ENCODE data around the gene DUSP22. TPM values are rescaled to one million over a fixed set of nuclear protein-coding genes. Genes with fewer than 3 reads are reported as not detected.

Gene DUSP22
- total and polyA plus RNA-seq, 2 of the 8 experiments (the other 6 are each of a cell fraction or from before 2014, with no cell fraction given) = 15.5 to 32.4 TPM

GRCh38 chr6:311679-312220 is 19.5 kb downstream of the DUSP22 start:
- H3K4me1 ChIP-seq (replicated peaks in 1 of 4; ENCODE audit: control insufficient read depth in 3 of 4, insufficient read depth in 4 of 4, low read length in 3 of 4) = peaks cover 0 to 7% (median 3%) of the 10 kb centered on the region in 4 experiments; a peak in 6 of 7 replicates
- H3K56ac ChIP-seq (replicated peaks; ENCODE audit: insufficient read length, low read depth, low read length) = no peak overlapping the region
- no peak overlapping the region for H2BK20ac ChIP-seq (ENCODE audit: low read length)
- peak overlapping the region in 1 of 4 experiments; percentile 22; a peak in 1 of 7 replicates for H3K9ac ChIP-seq (replicated peaks in 1 of 4; ENCODE audit: extremely low read depth in 1 of 4, low read depth in 3 of 4, low read length in 3 of 4)
- no peaks in the 10 kb centered on the region; a peak in 2 of 7 replicates for H3K27me3 ChIP-seq (replicated peaks in 1 of 4; ENCODE audit: control insufficient read depth in 3 of 4, extremely low read depth in 1 of 4, insufficient read depth in 3 of 4, low read length in 3 of 4)
- peak overlapping the region in 1 of 2 experiments; percentile 14; a peak in 1 of 4 replicates for H3K4me2 ChIP-seq (ENCODE audit: insufficient read depth in 1 of 2, low read depth in 2 of 2, low read length in 2 of 2)
- H2BK15ac ChIP-seq (ENCODE audit: low read length) = no peak overlapping the region
- H4K20me1 ChIP-seq (replicated peaks in 1 of 2; ENCODE audit: control insufficient read depth in 1 of 2, insufficient read depth in 2 of 2, low read length in 2 of 2) = no peaks in the 10 kb centered on the region
- ChIA-PET POLR2A (ENCODE audit: partially characterized antibody) (no interaction called here), CTCF (ENCODE audit: partially characterized antibody) (interaction anchor here (0.6 to 4.0 kb wide), 3 partner anchors 11 to 1139 kb away, joined by 3 to 34 read pairs (median 3); no protein-coding TSS in a partner anchor)
- H3K9me3 ChIP-seq (ENCODE audit: insufficient read depth in 2 of 2, low read depth in 1 of 2, low read length in 1 of 2) = peaks cover 33 to 72% of the 10 kb centered on the region in 2 experiments; a peak in 3 of 4 replicates
- no peak overlapping the region for H4K8ac ChIP-seq (ENCODE audit: extremely low read depth, insufficient read depth, low read length)
- peak overlapping the region; percentile 0 for H4K91ac ChIP-seq (replicated peaks; ENCODE audit: insufficient read length, low read length)
- 85% methylated on average over 17 of the region's 17 CpGs; no CpG with 5 or more reads in 1 of the 2 experiments for WGBS, 2 experiments (ENCODE audit: extremely low coverage in 1 of 2, insufficient coverage in 1 of 2, insufficient read length in 1 of 2, insufficient replicate concordance in 2 of 2, low coverage in 1 of 2, low lambda C conversion rate in 2 of 2, missing lambda C conversion rate in 1 of 2)
- H2AFZ ChIP-seq (ENCODE audit: low read length) = no peak overlapping the region
- no peak overlapping the region for H4K5ac ChIP-seq (ENCODE audit: insufficient read length, low read depth, low read length)
- no peak overlapping the region; the same call in 1 of the 2 replicates for H2AK5ac ChIP-seq (ENCODE audit: low read depth, low read length)
- H3K14ac ChIP-seq (ENCODE audit: insufficient read length) = no peak overlapping the region
- H3K23ac ChIP-seq (ENCODE audit: insufficient read length) = no peak overlapping the region
- no peak overlapping the region for H3K27ac ChIP-seq (ENCODE audit: low read depth, low read length)
- H3K36me3 ChIP-seq (ENCODE audit: control insufficient read depth in 2 of 4, insufficient read depth in 4 of 4, low read length in 3 of 4) = no peaks in the 10 kb centered on the region
- H2BK120ac ChIP-seq (replicated peaks; ENCODE audit: low read depth, low read length) = no peak overlapping the region
- FAIRE-seq (no peak), DNase-seq (ENCODE audit: low read depth in 1 of 2, low spot score in 2 of 2) (no peak)
- no peaks in the 10 kb centered on the region; the same call in 1 of the 2 replicates for H3K23me2 ChIP-seq (ENCODE audit: low read depth, low read length)
- no peaks in the 10 kb centered on the region for H3K79me2 ChIP-seq (ENCODE audit: control insufficient read depth in 1 of 2, insufficient read depth in 2 of 2, low read length in 2 of 2)
- no peak overlapping the region for H3K4ac ChIP-seq (replicated peaks; ENCODE audit: insufficient read length, low read depth, low read length)
- no peak overlapping the region for H3K4me3 ChIP-seq (ENCODE audit: extremely low read depth in 1 of 4, insufficient read depth in 2 of 4, low read depth in 3 of 4, low read length in 4 of 4)
- H2BK5ac ChIP-seq (ENCODE audit: low read depth, low read length) = peak overlapping the region; percentile 47; the same call in 1 of the 2 replicates
- H3K18ac ChIP-seq (ENCODE audit: extremely low read depth, low read length) = peak overlapping the region; percentile 9; the same call in 1 of the 2 replicates
- no peak overlapping the region for H2BK12ac ChIP-seq (ENCODE audit: low read depth, low read length)
- H3K79me1 ChIP-seq (ENCODE audit: low read depth, low read length) = no peaks in the 10 kb centered on the region
- TF ChIP-seq CBX8 (IDR thresholded peaks at IDR 0.05; ENCODE audit: borderline replicate concordance, low read depth, low read length) (no peak), RNF2 (IDR thresholded peaks at IDR 0.05; ENCODE audit: borderline replicate concordance, low read depth, low read length, missing control alignments, poor library complexity, severe bottlenecking) (no peak), SP4 (IDR thresholded peaks at IDR 0.05; ENCODE audit: low read length) (no peak), BCL11A (IDR thresholded peaks at IDR 0.05; ENCODE audit: low read depth in 2 of 2, low read length in 2 of 2) (no peak), SP2 (IDR thresholded peaks at IDR 0.05; ENCODE audit: low read length) (no peak), POU5F1 (IDR thresholded peaks at IDR 0.05; ENCODE audit: low read depth, low read length) (no peak), CREB1 (IDR thresholded peaks at IDR 0.05) (no peak), GABPA (IDR thresholded peaks at IDR 0.05; ENCODE audit: borderline replicate concordance, insufficient read depth, low read length) (no peak), CBX5 (IDR thresholded peaks at IDR 0.05; ENCODE audit: low read depth, low read length) (no peak), TCF12 (IDR thresholded peaks at IDR 0.05; ENCODE audit: low read depth, low read length) (no peak), ATF2 (IDR thresholded peaks at IDR 0.05; ENCODE audit: low read length) (no peak), JUND (IDR thresholded peaks at IDR 0.05; ENCODE audit: low read length) (no peak)
